Breast epithelium (tissue), 4 donors: ENCODE results near the gene CNTRL. TPM values are rescaled to one million over a fixed set of nuclear protein-coding genes. Genes with fewer than 3 reads are reported as not detected.

Experiments used
- DNase-seq, 2 donors: peaks; one replicate each; pipeline ENCODE4 v3.0.0-alpha.2; 2019; ENCODE audit warnings: low spot score in 2 of 2
- H3K27ac ChIP-seq, 2 donors: fragments of 200-600 bp; sonication (generic) in 1 of 2; one replicate each; pipeline ENCODE4 v1.5.1; 2016 to 2019; ENCODE audit warnings: mild to moderate bottlenecking in 1 of 2
- H3K27me3 ChIP-seq, 2 donors: fragments of 200-600 bp; sonication (generic) in 1 of 2; one replicate each; pipeline versions ENCODE4 v1.5.1 to v1.6.0; 2017 to 2019; ENCODE audit warnings: control low read depth in 1 of 2, mild to moderate bottlenecking in 1 of 2
- H3K36me3 ChIP-seq: fragments of 200-600 bp; one replicate; pipeline ENCODE4 v1.5.1; 2019
- H3K4me1 ChIP-seq, 2 donors: fragments of 200-600 bp; sonication (generic); one replicate each; pipeline ENCODE4 v1.5.1; 2016 to 2019; ENCODE audit warnings: control low read depth in 1 of 2
- H3K4me3 ChIP-seq, 3 donors: fragments of 200-600 bp; sonication (generic); 1 replicate in 2 of 3; 2 replicates in 1 of 3; pipeline ENCODE4 v1.5.1; 2016 to 2019; ENCODE audit warnings: mild to moderate bottlenecking in 3 of 3, moderate library complexity in 2 of 3
- H3K9me3 ChIP-seq, 2 donors: fragments of 200-600 bp; sonication (generic) in 1 of 2; one replicate each; pipeline ENCODE4 v1.5.1; 2016 to 2019; ENCODE audit warnings: control low read depth in 1 of 2
- CTCF ChIP-seq, 3 donors: fragments of 450-650 bp; IDR thresholded peaks; one replicate each; pipeline ENCODE4 v1.5.1; 2016 to 2017; ENCODE audit warnings: antibody characterized with exemption in 3 of 3, mild to moderate bottlenecking in 3 of 3, moderate library complexity in 3 of 3
- POLR2A ChIP-seq: fragments of 450-650 bp; IDR thresholded peaks from one replicate; pipeline ENCODE4 v1.6.1; 2016; ENCODE audit warnings: antibody characterized with exemption, mild to moderate bottlenecking, moderate library complexity
- POLR2AphosphoS5 ChIP-seq, 3 donors: sonication (generic); formaldehyde crosslinking; IDR thresholded peaks; one replicate each; pipeline ENCODE4 v1.6.1; 2017; ENCODE audit warnings: antibody characterized with exemption in 3 of 3
- intact Hi-C: fragments of 100-400 bp; cut with DNase I; formaldehyde crosslinking; loops from one replicate; pipeline ENCODE4 v1.15.1; 2023; ENCODE audit warnings: low total_unique reads
- total RNA-seq, 3 donors: library from RNA; depleted of rRNA; stranded (reverse); fragments of >200 nt; gene quantifications; one replicate each; pipeline ENCODE4 v1.1.0, GENCODE V29; 2016

The CNTRL gene
- total RNA-seq, 3 donors from 2014 or later: 18.4 to 26.8 (median 22.9) TPM

- H3K9me3 ChIP-seq: no peaks in the 10 kb centered on the region
- H3K27me3 ChIP-seq: no peaks in the 10 kb centered on the region
- no peaks in the 10 kb centered on the region for H3K36me3 ChIP-seq
- DNase-seq: no peak
- peaks cover 0 to 7% of the 10 kb centered on the region in 2 donors for H3K4me1 ChIP-seq
- TF ChIP-seq POLR2AphosphoS5 (IDR thresholded peaks at IDR 0.05): no peak
- TF ChIP-seq CTCF (IDR thresholded peaks at IDR 0.05): no peak
- TF ChIP-seq POLR2A: no peak
- peak overlapping the region in 1 of 2 donors; percentile 97 for H3K27ac ChIP-seq
- intact Hi-C loops: loop anchor here (10.0 kb wide), 1 partner anchor 204 kb away; no protein-coding TSS in a partner anchor
- H3K4me3 ChIP-seq: peak overlapping the region; percentile 96 to 99 (median 96)
Observed at GRCh38 chr9:121200356-121200755, 125.6 kb downstream of the CNTRL start.

GRCh38 chr9:121201045-121201737 is 126.4 kb downstream of the CNTRL start:
- H3K4me1 ChIP-seq: peaks cover 0 to 7% of the 10 kb centered on the region in 2 donors
- TF ChIP-seq POLR2AphosphoS5 (IDR thresholded peaks at IDR 0.05) (no peak), POLR2A (no peak), CTCF (IDR thresholded peaks at IDR 0.05) (no peak)
- H3K27me3 ChIP-seq: no peaks in the 10 kb centered on the region
- H3K9me3 ChIP-seq: no peaks in the 10 kb centered on the region
- intact Hi-C loops: loop anchor here (10.0 kb wide), 1 partner anchor 204 kb away; no protein-coding TSS in a partner anchor
- peak overlapping the region; percentile 97 to 98 for H3K27ac ChIP-seq
- peak in 1 of 2 donors; percentile 61 for DNase-seq
- peak overlapping the region; percentile 96 to 99 (median 96) for H3K4me3 ChIP-seq
- H3K36me3 ChIP-seq: no peaks in the 10 kb centered on the region

- Histone ChIP-seq H3K9me3 (no peaks in the 10 kb centered on the region), H3K4me3 (peak within 1 kb of the TSS; percentile 96 to 99 (median 96)), H3K27me3 (no peaks in the 10 kb centered on the region), H3K36me3 (no peaks in the 10 kb centered on the region), H3K4me1 (peaks cover 0 to 7% of the 10 kb centered on the region in 2 donors), H3K27ac (peak within 1 kb of the TSS; percentile 97 to 98)
- DNase-seq: peak; percentile 99 to 100
- intact Hi-C loops: loop anchor here (10.0 kb wide), 1 partner anchor 203 kb away; no protein-coding TSS in a partner anchor
- TF ChIP-seq POLR2AphosphoS5 (IDR thresholded peaks at IDR 0.05) (peak; percentile 30 to 90 (median 66)), POLR2A (peak; percentile 80), CTCF (IDR thresholded peaks at IDR 0.05) (peak; percentile 42 to 47 (median 43))
Observed at GRCh38 chr9:121201738-121202533, 127.2 kb downstream of the CNTRL start, which contains the start of gene RAB14. Gene RAB14 (minus strand): TSS chr9:121201869. CDS start chr9:121193412, 8,457 bp downstream.

- Histone ChIP-seq H3K9me3 (no peaks in the 10 kb centered on the region), H3K27me3 (no peaks in the 10 kb centered on the region), H3K27ac (no peak overlapping the region), H3K4me3 (no peak overlapping the region), H3K4me1 (peaks cover 0 to 7% of the 10 kb centered on the region in 2 donors), H3K36me3 (no peaks in the 10 kb centered on the region)
- DNase-seq: no peak
- TF ChIP-seq POLR2AphosphoS5 (IDR thresholded peaks at IDR 0.05): no peak
- no peak for TF ChIP-seq POLR2A
- TF ChIP-seq CTCF (IDR thresholded peaks at IDR 0.05): no peak
- intact Hi-C loops: loop anchor here (10.0 kb wide), 1 partner anchor 201 kb away; no protein-coding TSS in a partner anchor
Observed at GRCh38 chr9:121204121-121204520, 129.4 kb downstream of the CNTRL start.
